ENCODE measurements around the gene ATG14. TPM values are rescaled to one million over a fixed set of nuclear protein-coding genes. Genes with fewer than 3 reads are reported as not detected.
A peak's percentile ranks its signal among the peaks of the same experiment; 100 is the strongest.

Gene ATG14
- total and polyA plus RNA-seq, 4 experiments from 2014 or later: 2.5 to 18.4 (median 13.3) TPM

GRCh38 chr14:55434805-55435174 lies 23.2 kb upstream of the ATG14 start:
- POLR2A ChIA-PET (ENCODE audit: partially characterized antibody): interaction anchor here (0.6 to 1.5 kb wide), 2 partner anchors 10 to 26 kb away, joined by 4 to 6 read pairs; no protein-coding TSS in a partner anchor
- Mint-ChIP-seq H3K4me1 (peaks cover 35 to 44% (median 37%) of the 10 kb centered on the region in 4 donors), H3K27me3 (no peaks in the 10 kb centered on the region), H3K9me3 (no peaks in the 10 kb centered on the region), H3K4me3 (peak overlapping the region in 6 of 8 donors; percentile 22 to 84 (median 60)), H3K27ac (peak overlapping the region; percentile 72 to 91 (median 86)), H3K36me3 (no peaks in the 10 kb centered on the region)
- Histone ChIP-seq H3K4me3 (ENCODE audit: low read length in 2 of 2) (no peak overlapping the region), H3K9me3 (ENCODE audit: control insufficient read depth in 1 of 2, low read length in 2 of 2) (no peaks in the 10 kb centered on the region), H3K27ac (ENCODE audit: low read depth, low read length) (no peak overlapping the region), H3K27me3 (ENCODE audit: insufficient read depth, low read length) (no peaks in the 10 kb centered on the region), H3K36me3 (ENCODE audit: insufficient read depth, low read length) (no peaks in the 10 kb centered on the region), H3K4me1 (ENCODE audit: insufficient read depth, low read length) (peaks cover 33% of the 10 kb centered on the region)
- CTCF ChIA-PET (ENCODE audit: partially characterized antibody): interaction anchor here (0.5 to 5.5 kb wide), 10 partner anchors 8 to 384 kb away, joined by 3 to 64 read pairs (median 4); partner anchors contain the start of genes FBXO34 and MAPK1IP1L
- no peak for DNase-seq
- intact Hi-C loops (cut with micrococcal nuclease): loop anchor here (10.0 kb wide), 1 partner anchor 680 kb away; the partner anchor contains the start of gene PELI2

- H3K27me3 ChIP-seq (ENCODE audit: insufficient read depth, low read length): no peaks in the 10 kb centered on the region
- Mint-ChIP-seq H3K9me3 (no peaks in the 10 kb centered on the region), H3K36me3 (no peaks in the 10 kb centered on the region), H3K4me3 (peak overlapping the region; percentile 26 to 84 (median 73)), H3K4me1 (peaks cover 35 to 46% (median 38%) of the 10 kb centered on the region in 4 donors), H3K27me3 (no peaks in the 10 kb centered on the region), H3K27ac (peak overlapping the region; percentile 79 to 91 (median 86))
- peaks cover 35% of the 10 kb centered on the region for H3K4me1 ChIP-seq (ENCODE audit: insufficient read depth, low read length)
- H3K36me3 ChIP-seq (ENCODE audit: insufficient read depth, low read length): no peaks in the 10 kb centered on the region
- CTCF ChIA-PET (ENCODE audit: partially characterized antibody): interaction anchor here (0.5 to 5.5 kb wide), 11 partner anchors 8 to 383 kb away, joined by 3 to 64 read pairs (median 4); partner anchors contain the start of genes FBXO34 and MAPK1IP1L
- intact Hi-C loops (cut with micrococcal nuclease): loop anchor here (10.0 kb wide), 1 partner anchor 681 kb away; the partner anchor contains the start of gene PELI2
- no peaks in the 10 kb centered on the region for H3K9me3 ChIP-seq (ENCODE audit: control insufficient read depth in 1 of 2, low read length in 2 of 2)
- no peak overlapping the region for H3K27ac ChIP-seq (ENCODE audit: low read depth, low read length)
- POLR2A ChIA-PET (ENCODE audit: partially characterized antibody): interaction anchor here (0.6 to 1.5 kb wide), 2 partner anchors 10 to 26 kb away, joined by 4 to 6 read pairs; no protein-coding TSS in a partner anchor
- peak in 3 of 5 donors; percentile 28 to 35 (median 35) for DNase-seq
- peak overlapping the region in 1 of 2 donors; percentile 30 for H3K4me3 ChIP-seq (ENCODE audit: low read length in 2 of 2)
Measured at GRCh38 chr14:55433880-55434804, 22.5 kb upstream of the ATG14 start.

GRCh38 chr14:55432628-55433027 lies 21.0 kb upstream of the ATG14 start:
- H3K9me3 ChIP-seq (ENCODE audit: control insufficient read depth in 1 of 2, low read length in 2 of 2): no peaks in the 10 kb centered on the region
- intact Hi-C loops (cut with micrococcal nuclease): loop anchor here (10.0 kb wide), 1 partner anchor 682 kb away; the partner anchor contains the start of gene PELI2
- ChIA-PET POLR2A (ENCODE audit: partially characterized antibody) (interaction anchor here (0.6 kb wide), 1 partner anchor 551 kb away, joined by 3 read pairs; no protein-coding TSS in a partner anchor), CTCF (ENCODE audit: partially characterized antibody) (interaction anchor here (0.8 to 5.8 kb wide), 7 partner anchors 13 to 1047 kb away, joined by 3 to 64 read pairs (median 11); partner anchors contain the start of genes FBXO34 and MAPK1IP1L)
- no peak for DNase-seq
- Mint-ChIP-seq H3K4me1 (peaks cover 33 to 42% (median 37%) of the 10 kb centered on the region in 4 donors), H3K4me3 (no peak overlapping the region), H3K9me3 (no peaks in the 10 kb centered on the region), H3K36me3 (no peaks in the 10 kb centered on the region), H3K27me3 (no peaks in the 10 kb centered on the region), H3K27ac (peak overlapping the region in 1 of 7 donors; percentile 48)
- H3K36me3 ChIP-seq (ENCODE audit: insufficient read depth, low read length): no peaks in the 10 kb centered on the region
- no peak overlapping the region for H3K27ac ChIP-seq (ENCODE audit: low read depth, low read length)
- H3K4me3 ChIP-seq (ENCODE audit: low read length in 2 of 2): no peak overlapping the region
- peaks cover 35% of the 10 kb centered on the region for H3K4me1 ChIP-seq (ENCODE audit: insufficient read depth, low read length)
- no peaks in the 10 kb centered on the region for H3K27me3 ChIP-seq (ENCODE audit: insufficient read depth, low read length)

- ChIA-PET CTCF (ENCODE audit: partially characterized antibody) (interaction anchor here (0.6 to 5.8 kb wide), 18 partner anchors 10 to 328 kb away, joined by 3 to 35 read pairs (median 8); partner anchors contain the start of genes FBXO34, KTN1 and TBPL2), POLR2A (ENCODE audit: partially characterized antibody) (interaction anchor here (0.7 kb wide), 1 partner anchor 13 kb away, joined by 3 read pairs; no protein-coding TSS in a partner anchor)
- peaks cover 32% of the 10 kb centered on the region for H3K4me1 ChIP-seq (ENCODE audit: insufficient read depth, low read length)
- Mint-ChIP-seq H3K36me3 (no peaks in the 10 kb centered on the region), H3K4me1 (peaks cover 32 to 40% (median 34%) of the 10 kb centered on the region in 4 donors), H3K4me3 (peak overlapping the region in 1 of 8 donors; percentile 43), H3K9me3 (no peaks in the 10 kb centered on the region), H3K27me3 (no peaks in the 10 kb centered on the region), H3K27ac (peak overlapping the region in 6 of 7 donors; percentile 39 to 91 (median 72))
- DNase-seq: peak; percentile 65 to 79 (median 73)
- H3K27me3 ChIP-seq (ENCODE audit: insufficient read depth, low read length): no peaks in the 10 kb centered on the region
- no peaks in the 10 kb centered on the region for H3K9me3 ChIP-seq (ENCODE audit: control insufficient read depth in 1 of 2, low read length in 2 of 2)
- no peak overlapping the region for H3K4me3 ChIP-seq (ENCODE audit: low read length in 2 of 2)
- no peaks in the 10 kb centered on the region for H3K36me3 ChIP-seq (ENCODE audit: insufficient read depth, low read length)
- intact Hi-C loops (cut with micrococcal nuclease): loop anchor here (1.0 to 10.0 kb wide), 7 partner anchors 19 to 685 kb away; partner anchors contain the start of genes ATG14, FBXO34 and PELI2
- H3K27ac ChIP-seq (ENCODE audit: low read depth, low read length): no peak overlapping the region
Measured at GRCh38 chr14:55430024-55430690, 18.5 kb upstream of the ATG14 start.

GRCh38 chr14:55427439-55427838 lies 15.8 kb upstream of the ATG14 start:
- no peak overlapping the region for H3K27ac ChIP-seq (ENCODE audit: low read depth, low read length)
- no peak for DNase-seq
- H3K4me1 ChIP-seq (ENCODE audit: insufficient read depth, low read length): peaks cover 5% of the 10 kb centered on the region
- intact Hi-C loops (cut with micrococcal nuclease): no loop called here
- ChIA-PET POLR2A (ENCODE audit: partially characterized antibody) (no interaction called here), CTCF (ENCODE audit: partially characterized antibody) (interaction anchor here (1.0 to 4.9 kb wide), 10 partner anchors 9 to 236 kb away, joined by 3 to 35 read pairs (median 5); partner anchors contain the start of genes DLGAP5 and FBXO34)
- no peak overlapping the region for H3K4me3 ChIP-seq (ENCODE audit: low read length in 2 of 2)
- H3K9me3 ChIP-seq (ENCODE audit: control insufficient read depth in 1 of 2, low read length in 2 of 2): no peaks in the 10 kb centered on the region
- Mint-ChIP-seq H3K27ac (peak overlapping the region in 1 of 7 donors; percentile 79), H3K36me3 (no peaks in the 10 kb centered on the region), H3K9me3 (no peaks in the 10 kb centered on the region), H3K4me1 (peaks cover 8 to 15% (median 10%) of the 10 kb centered on the region in 4 donors), H3K4me3 (no peak overlapping the region), H3K27me3 (no peaks in the 10 kb centered on the region)
- H3K36me3 ChIP-seq (ENCODE audit: insufficient read depth, low read length): no peaks in the 10 kb centered on the region
- no peaks in the 10 kb centered on the region for H3K27me3 ChIP-seq (ENCODE audit: insufficient read depth, low read length)

- H3K27me3 ChIP-seq (ENCODE audit: insufficient read depth, low read length): no peaks in the 10 kb centered on the region
- H3K36me3 ChIP-seq (ENCODE audit: insufficient read depth, low read length): no peaks in the 10 kb centered on the region
- Mint-ChIP-seq H3K36me3 (no peaks in the 10 kb centered on the region), H3K9me3 (no peaks in the 10 kb centered on the region), H3K4me1 (peaks cover 8 to 13% (median 9%) of the 10 kb centered on the region in 4 donors), H3K4me3 (no peak overlapping the region), H3K27me3 (no peaks in the 10 kb centered on the region), H3K27ac (no peak overlapping the region)
- DNase-seq: no peak
- H3K27ac ChIP-seq (ENCODE audit: low read depth, low read length): no peak overlapping the region
- no peaks in the 10 kb centered on the region for H3K9me3 ChIP-seq (ENCODE audit: control insufficient read depth in 1 of 2, low read length in 2 of 2)
- intact Hi-C loops (cut with micrococcal nuclease): loop anchor here (1.0 kb wide), 1 partner anchor 214 kb away; no protein-coding TSS in a partner anchor
- H3K4me3 ChIP-seq (ENCODE audit: low read length in 2 of 2): no peak overlapping the region
- CTCF ChIA-PET (ENCODE audit: partially characterized antibody): interaction anchor here (0.5 to 4.9 kb wide), 11 partner anchors 9 to 235 kb away, joined by 3 to 35 read pairs (median 4); partner anchors contain the start of genes DLGAP5 and FBXO34
- peaks cover 4% of the 10 kb centered on the region for H3K4me1 ChIP-seq (ENCODE audit: insufficient read depth, low read length)
- POLR2A ChIA-PET (ENCODE audit: partially characterized antibody): no interaction called here
Measured at GRCh38 chr14:55426891-55427290, 15.3 kb upstream of the ATG14 start.
